HCT116 (cell line): ENCODE measurements around the gene TNFSF8. TPM values are rescaled to one million over a fixed set of nuclear protein-coding genes. Genes with fewer than 3 reads are reported as not detected.

ENCODE experiments used
- ATAC-seq: fragments of 200-7000 bp; cut with Tn5 transposase; 2 replicates; pipeline ENCODE4 v1.9.1; 2020; ENCODE audit warnings: mild to moderate bottlenecking, moderate library complexity
- BruUV-seq: library from RNA; stranded (reverse); fragments of 400-500 nt; replicated peaks from 2 replicates; lab custom pipeline; 2021; lab: Mats Ljungman, UMichigan
- CTCF ChIA-PET: fragments of 300-600 bp; sonication (Branson Sonifier 250); formaldehyde crosslinking; loops from one replicate; lab custom pipeline; 2021; ENCODE audit warnings: antibody characterized with exemption; lab: Charles Lee
- POLR2A ChIA-PET: fragments of 300-600, 350-600 bp; sonication (Branson Sonifier 250); formaldehyde crosslinking; loops from one replicate; lab custom pipeline; 2021; ENCODE audit warnings: antibody characterized with exemption; lab: Charles Lee
- RAD21 ChIA-PET, 2 experiments: fragments of 300-600 bp; sonication (Branson Sonifier 250); formaldehyde crosslinking; loops; one replicate each; lab custom pipeline; 2023; ENCODE audit warnings: low total read pairs in 2 of 2; ENCODE audit not compliant: uncharacterized antibody in 2 of 2, unreplicated experiment in 2 of 2, low non-redundant PET in 1 of 2; lab: Charles Lee
- DNase-seq: peaks from one replicate; pipeline ENCODE4 v3.0.0-alpha.2; 2010; ENCODE audit warnings: low read depth, low spot score
- H2AFZ ChIP-seq: fragments of 200-600 bp; shearing (Covaris generic), sonication (generic); 2 replicates; pipeline ENCODE4 v1.6.1; 2017; ENCODE audit warnings: low read depth, mixed run types, mixed read lengths, antibody characterized with exemption, low read length; ENCODE audit not compliant: poor library complexity, severe bottlenecking
- H3K27ac ChIP-seq: 2 replicates; pipeline ENCODE4 v1.5.1; 2012; ENCODE audit warnings: low read depth, low read length
- H3K27me3 ChIP-seq: fragments of 200-600 bp; sonication (generic); 2 replicates; pipeline ENCODE4 v1.6.1; 2016; ENCODE audit warnings: mixed run types, low read length, mixed read lengths; ENCODE audit not compliant: insufficient read depth
- H3K36me3 ChIP-seq, 2 experiments: fragments of 200-500 bp in 1 of 2; fragments of 200-600 bp in 1 of 2; sonication (Bioruptor generic) in 1 of 2; sonication (generic) in 1 of 2; 2 replicates each; pipeline versions ENCODE4 v1.5.1 to v1.6.1; 2014 to 2016; ENCODE audit warnings: low read length in 2 of 2, inconsistent platforms in 1 of 2, mixed read lengths in 1 of 2, mixed run types in 1 of 2; ENCODE audit not compliant: insufficient read depth in 2 of 2, control insufficient read depth in 1 of 2
- H3K4me1 ChIP-seq, 2 experiments: fragments of 200-600 bp in 1 of 2; sonication (generic) in 1 of 2; 2 replicates each; pipeline versions ENCODE4 v1.5.1 to v1.6.1; 2012 to 2017; ENCODE audit warnings: low read length in 2 of 2, inconsistent platforms in 1 of 2, mild to moderate bottlenecking in 1 of 2, mixed read lengths in 1 of 2, mixed run types in 1 of 2, moderate library complexity in 1 of 2; ENCODE audit not compliant: insufficient read depth in 2 of 2, control insufficient read depth in 1 of 2
- H3K4me2 ChIP-seq: fragments of 200-600 bp; sonication (generic); 2 replicates; pipeline ENCODE4 v1.6.1; 2017; ENCODE audit warnings: mixed run types, low read length, mixed read lengths
- H3K4me3 ChIP-seq, 2 experiments: fragments of 200-600 bp in 1 of 2; sonication (generic) in 1 of 2; replicated peaks in 1 of 2; 2 replicates each; pipeline ENCODE4 v1.5.1; 2011 to 2016; ENCODE audit warnings: low read length in 2 of 2, control low read depth in 1 of 2, low read depth in 1 of 2, mild to moderate bottlenecking in 1 of 2, mixed read lengths in 1 of 2, mixed run types in 1 of 2
- H3K79me2 ChIP-seq: fragments of 200-600 bp; sonication (generic); 2 replicates; pipeline ENCODE4 v1.6.1; 2017; ENCODE audit warnings: mild to moderate bottlenecking, mixed run types, low read length, moderate library complexity, mixed read lengths; ENCODE audit not compliant: insufficient read depth
- H3K9ac ChIP-seq: fragments of 200-600 bp; sonication (generic); 2 replicates; pipeline ENCODE4 v1.6.1; 2016; ENCODE audit warnings: low read length, mixed read lengths
- H3K9me2 ChIP-seq: fragments of 200-600 bp; sonication (generic), shearing (Covaris generic); 2 replicates; pipeline ENCODE4 v1.6.1; 2017; ENCODE audit warnings: mixed run types, mild to moderate bottlenecking, moderate library complexity; ENCODE audit not compliant: insufficient read depth
- H3K9me3 ChIP-seq, 2 experiments: fragments of 200-500 bp in 1 of 2; fragments of 200-600 bp in 1 of 2; sonication (Bioruptor generic) in 1 of 2; sonication (generic) in 1 of 2; 2 replicates each; pipeline ENCODE4 v1.6.1; 2014 to 2017; ENCODE audit warnings: low read length in 2 of 2, mixed read lengths in 2 of 2, inconsistent platforms in 1 of 2, low read depth in 1 of 2, mild to moderate bottlenecking in 1 of 2, mixed run types in 1 of 2, moderate library complexity in 1 of 2; ENCODE audit not compliant: control insufficient read depth in 1 of 2, insufficient read depth in 1 of 2
- H4K20me1 ChIP-seq: fragments of 200-600 bp; sonication (generic), shearing (Covaris generic); 2 replicates; pipeline ENCODE4 v1.6.1; 2017; ENCODE audit warnings: mixed run types, mild to moderate bottlenecking, moderate library complexity; ENCODE audit not compliant: insufficient read depth
- CBX3 ChIP-seq: IDR thresholded peaks from 2 replicates; pipeline ENCODE4 v1.6.1; 2012; ENCODE audit warnings: low read depth
- EGR1 ChIP-seq: IDR thresholded peaks from 2 replicates; pipeline ENCODE4 v1.6.1; 2012; ENCODE audit warnings: low read depth
- ELF1 ChIP-seq: IDR thresholded peaks from 2 replicates; pipeline ENCODE4 v1.6.1; 2012; ENCODE audit warnings: low read depth, borderline replicate concordance
- FOSL1 ChIP-seq: IDR thresholded peaks from 2 replicates; pipeline ENCODE4 v1.6.1; 2012; ENCODE audit warnings: low read depth
- POLR2A ChIP-seq: IDR thresholded peaks from 2 replicates; pipeline ENCODE4 v1.7.0; 2011; ENCODE audit warnings: borderline replicate concordance; ENCODE audit not compliant: insufficient read depth, insufficient read length; ENCODE audit errors: extremely low read depth
- POLR2AphosphoS5 ChIP-seq: IDR thresholded peaks from 2 replicates; pipeline ENCODE4 v1.6.1; 2011; ENCODE audit warnings: mild to moderate bottlenecking, low read depth, low read length, moderate library complexity
- RAD21 ChIP-seq: IDR thresholded peaks from 2 replicates; pipeline ENCODE4 v1.6.1; 2012; ENCODE audit warnings: low read depth, mild to moderate bottlenecking
- SRF ChIP-seq: IDR thresholded peaks from 2 replicates; pipeline ENCODE4 v1.6.1; 2012; ENCODE audit warnings: low read depth
- intact Hi-C: fragments of 100-400 bp; cut with micrococcal nuclease; formaldehyde crosslinking; loops from 2 replicates; pipeline ENCODE4 v1.10.0; 2022
- total RNA-seq: library from RNA; stranded (reverse); gene quantifications from one replicate; pipeline ENCODE4 v1.2.1, GENCODE V29; 2021; ENCODE audit not compliant: unreplicated experiment
- TF ChIP-seq, protein P1 (sequence below): IDR thresholded peaks from 2 replicates; pipeline ENCODE4 v1.6.1; 2011; ENCODE audit warnings: mild to moderate bottlenecking, low read length, moderate library complexity; ENCODE audit not compliant: insufficient replicate concordance; ENCODE audit errors: extremely low read depth
- TF ChIP-seq, protein P2 (sequence below): IDR thresholded peaks from 2 replicates; pipeline ENCODE4 v1.6.1; 2012
- TF ChIP-seq, protein P3 (sequence below), 3 experiments: fragments of 200-600 bp in 1 of 3; sonication (generic) in 1 of 3; IDR thresholded peaks in 2 of 3; conservative IDR thresholded peaks in 1 of 3; 2 replicates each; pipeline ENCODE4 v1.5.1; 2012 to 2017; ENCODE audit warnings: low read depth in 2 of 3, low read length in 2 of 3, antibody characterized with exemption in 1 of 3, borderline replicate concordance in 1 of 3, control low read depth in 1 of 3, mild to moderate bottlenecking in 1 of 3, mixed read lengths in 1 of 3, mixed run types in 1 of 3, moderate library complexity in 1 of 3; ENCODE audit not compliant: insufficient read depth in 1 of 3

TNFSF8 gene
- total RNA-seq, 1 experiment from 2014 or later = not detected

DNA sequence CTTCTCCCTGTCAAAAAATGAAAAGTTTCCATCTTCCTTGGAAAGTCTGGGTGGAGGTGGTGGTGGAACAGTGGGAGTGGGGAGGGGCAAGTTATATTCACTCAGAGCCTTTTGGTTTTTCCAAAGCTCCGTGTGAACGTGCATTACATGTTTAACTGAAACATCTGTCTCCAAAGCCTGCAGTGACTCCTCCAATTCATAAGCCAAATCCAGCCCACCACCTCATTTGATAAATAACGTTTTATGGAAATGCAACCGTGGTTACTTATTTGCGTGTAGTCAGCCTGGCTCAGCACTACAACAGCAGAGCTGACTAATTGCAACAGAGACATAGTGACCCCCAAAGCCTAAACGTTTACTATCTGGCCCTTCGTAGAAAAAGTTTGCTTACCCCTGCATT lies 13.9 kb downstream of the TNFSF8 start (continued):
- TF ChIP-seq, protein P1, sequence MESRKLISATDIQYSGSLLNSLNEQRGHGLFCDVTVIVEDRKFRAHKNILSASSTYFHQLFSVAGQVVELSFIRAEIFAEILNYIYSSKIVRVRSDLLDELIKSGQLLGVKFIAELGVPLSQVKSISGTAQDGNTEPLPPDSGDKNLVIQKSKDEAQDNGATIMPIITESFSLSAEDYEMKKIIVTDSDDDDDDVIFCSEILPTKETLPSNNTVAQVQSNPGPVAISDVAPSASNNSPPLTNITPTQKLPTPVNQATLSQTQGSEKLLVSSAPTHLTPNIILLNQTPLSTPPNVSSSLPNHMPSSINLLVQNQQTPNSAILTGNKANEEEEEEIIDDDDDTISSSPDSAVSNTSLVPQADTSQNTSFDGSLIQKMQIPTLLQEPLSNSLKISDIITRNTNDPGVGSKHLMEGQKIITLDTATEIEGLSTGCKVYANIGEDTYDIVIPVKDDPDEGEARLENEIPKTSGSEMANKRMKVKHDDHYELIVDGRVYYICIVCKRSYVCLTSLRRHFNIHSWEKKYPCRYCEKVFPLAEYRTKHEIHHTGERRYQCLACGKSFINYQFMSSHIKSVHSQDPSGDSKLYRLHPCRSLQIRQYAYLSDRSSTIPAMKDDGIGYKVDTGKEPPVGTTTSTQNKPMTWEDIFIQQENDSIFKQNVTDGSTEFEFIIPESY = no peak
- no peak for TF ChIP-seq POLR2A
- no peak for TF ChIP-seq RAD21
- no peak for TF ChIP-seq CBX3
- TF ChIP-seq, protein P2, sequence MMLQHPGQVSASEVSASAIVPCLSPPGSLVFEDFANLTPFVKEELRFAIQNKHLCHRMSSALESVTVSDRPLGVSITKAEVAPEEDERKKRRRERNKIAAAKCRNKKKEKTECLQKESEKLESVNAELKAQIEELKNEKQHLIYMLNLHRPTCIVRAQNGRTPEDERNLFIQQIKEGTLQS = no peak
- no peak for TF ChIP-seq POLR2AphosphoS5
- TF ChIP-seq SRF = no peak

DNA sequence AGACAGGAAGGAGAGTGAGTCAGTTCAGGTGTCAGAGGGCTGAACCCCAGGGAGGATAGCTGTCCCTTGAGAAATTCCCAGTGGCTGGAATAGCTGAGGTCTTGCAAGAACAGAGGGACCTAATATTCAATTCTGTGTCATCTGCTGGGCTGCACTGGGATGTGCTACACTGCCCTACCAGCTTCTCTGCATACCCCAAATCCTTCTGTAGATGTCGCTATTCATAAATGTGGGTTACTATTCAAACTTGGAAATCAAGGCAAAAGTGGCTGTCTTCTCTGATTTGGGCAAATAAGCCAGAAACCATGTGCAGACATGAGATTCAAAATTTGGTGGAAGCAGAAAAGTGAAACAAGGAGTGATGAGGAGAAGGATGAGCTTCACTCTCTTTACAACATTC lies 16.3 kb downstream of the TNFSF8 start:
- no TSS peak for BruUV-seq
- peak; percentile 76 for ATAC-seq
- no peaks in the 10 kb centered on the region for H3K9me3 ChIP-seq
- peaks cover 0 to under 1% of the 10 kb centered on the region in 2 experiments; a peak in 1 of 4 replicates for H3K4me1 ChIP-seq
- no peaks in the 10 kb centered on the region for H3K79me2 ChIP-seq
- H3K4me3 ChIP-seq = no peak overlapping the region
- H3K27ac ChIP-seq = no peak overlapping the region
- no peak for DNase-seq
- H3K9me2 ChIP-seq = no peaks in the 10 kb centered on the region
- H3K27me3 ChIP-seq = peaks cover 28% of the 10 kb centered on the region; the same call in 1 of the 2 replicates
- POLR2A ChIA-PET = no interaction called here
- H3K4me2 ChIP-seq = no peak overlapping the region
- intact Hi-C loops = loop anchor here (1.0 to 10.0 kb wide), 2 partner anchors 100 to 479 kb away; no protein-coding TSS in a partner anchor
- no peak overlapping the region for H3K9ac ChIP-seq
- H3K36me3 ChIP-seq = no peaks in the 10 kb centered on the region
- no peaks in the 10 kb centered on the region for H4K20me1 ChIP-seq
- CTCF ChIA-PET = interaction anchor here (1.2 to 10.7 kb wide), 2 partner anchors 100 to 234 kb away, joined by 5 to 132 read pairs; partner anchors contain the start of gene TEX48
- RAD21 ChIA-PET = no interaction called here
- TF ChIP-seq, protein P3, sequence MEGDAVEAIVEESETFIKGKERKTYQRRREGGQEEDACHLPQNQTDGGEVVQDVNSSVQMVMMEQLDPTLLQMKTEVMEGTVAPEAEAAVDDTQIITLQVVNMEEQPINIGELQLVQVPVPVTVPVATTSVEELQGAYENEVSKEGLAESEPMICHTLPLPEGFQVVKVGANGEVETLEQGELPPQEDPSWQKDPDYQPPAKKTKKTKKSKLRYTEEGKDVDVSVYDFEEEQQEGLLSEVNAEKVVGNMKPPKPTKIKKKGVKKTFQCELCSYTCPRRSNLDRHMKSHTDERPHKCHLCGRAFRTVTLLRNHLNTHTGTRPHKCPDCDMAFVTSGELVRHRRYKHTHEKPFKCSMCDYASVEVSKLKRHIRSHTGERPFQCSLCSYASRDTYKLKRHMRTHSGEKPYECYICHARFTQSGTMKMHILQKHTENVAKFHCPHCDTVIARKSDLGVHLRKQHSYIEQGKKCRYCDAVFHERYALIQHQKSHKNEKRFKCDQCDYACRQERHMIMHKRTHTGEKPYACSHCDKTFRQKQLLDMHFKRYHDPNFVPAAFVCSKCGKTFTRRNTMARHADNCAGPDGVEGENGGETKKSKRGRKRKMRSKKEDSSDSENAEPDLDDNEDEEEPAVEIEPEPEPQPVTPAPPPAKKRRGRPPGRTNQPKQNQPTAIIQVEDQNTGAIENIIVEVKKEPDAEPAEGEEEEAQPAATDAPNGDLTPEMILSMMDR (IDR thresholded peaks at IDR 0.05 in 2 of 3, conservative IDR thresholded peaks at IDR 0.05 in 1 of 3; ENCODE audit: borderline replicate concordance in 1 of 3, insufficient read depth in 1 of 3, low read depth in 2 of 3, low read length in 2 of 3) = peak; percentile 43 to 59 (median 51); a peak in 5 of 6 replicates
- no peak for TF ChIP-seq FOSL1
- peak; percentile 50 for TF ChIP-seq RAD21
- TF ChIP-seq EGR1 = no peak
- TF ChIP-seq ELF1 = no peak
- H2AFZ ChIP-seq = no peak overlapping the region
